Dermis blood vessel endothelial cell (primary cell): ENCODE measurements around the gene RPUSD2. TPM values are rescaled to one million over a fixed set of nuclear protein-coding genes. Genes with fewer than 3 reads are reported as not detected.

Experiments used
- DNase-seq: peaks from one replicate; pipeline ENCODE4 v3.0.0; 2010
- total RNA-seq: library from RNA; depleted of rRNA; stranded (reverse); fragments of >200 nt; gene quantifications from 2 replicates; pipeline ENCODE4 v1.2.3, GENCODE V29; 2014

RPUSD2 gene
- total RNA-seq, 1 donor from 2014 or later = 14.0 TPM

- DNase-seq = no peak
These were observed 54.3 kb downstream of the RPUSD2 start for GRCh38 chr15:40623361-40623760.

Other genes with a start within 250 kb of the RPUSD2 start
- 14.9 and 20.3 TPM in 2 replicates for gene INAFM2, start 245.6 kb upstream of the RPUSD2 start, total RNA-seq
- 10.0 and 21.9 TPM in 2 replicates for gene CCDC9B, start 228.4 kb upstream of the RPUSD2 start, total RNA-seq
- not detected in 2 replicates for gene PHGR1, start 218.3 kb upstream of the RPUSD2 start, total RNA-seq
- gene DISP2, start 211.1 kb upstream of the RPUSD2 start, total RNA-seq = 0.09 and 0.17 TPM in 2 replicates
- gene KNSTRN, start 186.6 kb upstream of the RPUSD2 start, total RNA-seq = 36.8 and 61.2 TPM in 2 replicates
- gene IVD, start 163.5 kb upstream of the RPUSD2 start, total RNA-seq = 45.4 and 64.5 TPM in 2 replicates
- gene BAHD1, start 128.3 kb upstream of the RPUSD2 start, total RNA-seq = 9.5 and 12.0 TPM in 2 replicates
- gene CHST14, start 98.3 kb upstream of the RPUSD2 start, total RNA-seq = 11.7 and 19.7 TPM in 2 replicates
- 20.3 and 25.7 TPM in 2 replicates for gene CCDC32, start 4.3 kb upstream of the RPUSD2 start, total RNA-seq
- 7.5 and 37.5 TPM in 2 replicates for gene KNL1, start 24.9 kb downstream of the RPUSD2 start, total RNA-seq
- 4.8 and 10.7 TPM in 2 replicates for gene RAD51, start 125.9 kb downstream of the RPUSD2 start, total RNA-seq
- 31.0 and 46.1 TPM in 2 replicates for gene RMDN3, start 186.0 kb downstream of the RPUSD2 start, total RNA-seq
- 29.5 and 30.6 TPM in 2 replicates for gene GCHFR, start 194.8 kb downstream of the RPUSD2 start, total RNA-seq
- gene C15orf62, start 200.7 kb downstream of the RPUSD2 start, total RNA-seq = 1.0 and 2.1 TPM in 2 replicates
- 32.3 and 47.5 TPM in 2 replicates for gene ZFYVE19, start 237.8 kb downstream of the RPUSD2 start, total RNA-seq
- gene DNAJC17, start 238.2 kb downstream of the RPUSD2 start, total RNA-seq = 21.6 and 61.4 TPM in 2 replicates